ENCODE results near the gene COQ10B. TPM values are rescaled to one million over a fixed set of nuclear protein-coding genes. Genes with fewer than 3 reads are reported as not detected.

The COQ10B gene
- total RNA-seq, 4 donors from 2014 or later, result 23.4 to 38.0 (median 29.5) TPM

GRCh38 chr2:197516393-197516761 lies 63.0 kb downstream of the COQ10B start:
- no peak for TF ChIP-seq CTCF (IDR thresholded peaks at IDR 0.05; ENCODE audit: low read depth)

GRCh38 chr2:197517150-197517549 lies 63.8 kb downstream of the COQ10B start:
- TF ChIP-seq CTCF (IDR thresholded peaks at IDR 0.05; ENCODE audit: low read depth), result no peak

Small RNA genes within 50 kb of the gene (small RNA-seq; reads per million reads assigned to genes)
- not detected for gene RF00394
- gene RNU6-1029P, result not detected

Other genes with a start within 250 kb of the COQ10B start
- gene ANKRD44, start 142.8 kb upstream of the COQ10B start, total RNA-seq, result 10 to 100 TPM; 22.8 to 69.1 (median 37.5) TPM
- 100 to 1,000 TPM; 390 to 510 (median 406) TPM for gene SF3B1, start 18.5 kb upstream of the COQ10B start, total RNA-seq
- 100 to 1,000 TPM; 125 to 169 (median 127) TPM for gene HSPD1, start 46.3 kb downstream of the COQ10B start, total RNA-seq
- gene HSPE1, start 46.8 kb downstream of the COQ10B start, total RNA-seq, result 100 to 1,000 TPM in 1 of 4 donors, 10 to 100 TPM in 3; 36.4 to 284 (median 51.7) TPM
- gene MOB4, start 62.5 kb downstream of the COQ10B start, total RNA-seq, result 10 to 100 TPM; 17.0 to 44.2 (median 24.1) TPM
- 10 to 100 TPM; 12.7 to 29.6 (median 23.0) TPM for gene RFTN2, start 222.0 kb downstream of the COQ10B start, total RNA-seq